Measurements from ENCODE around the gene SDHAF3. TPM values are rescaled to one million over a fixed set of nuclear protein-coding genes. Genes with fewer than 3 reads are reported as not detected.

Gene SDHAF3
- total and polyA plus RNA-seq, 10 of the 15 experiments (the other 5 are each of a cell fraction or from before 2014, with no cell fraction given), result 24.3 to 124 (median 63.5) TPM

- TF ChIP-seq NKRF (conservative IDR thresholded peaks at IDR 0.05) (no peak), ZNF592 (IDR thresholded peaks at IDR 0.05) (no peak), TCF12 (IDR thresholded peaks at IDR 0.05; ENCODE audit: low read depth, low read length) (0 out of 2 replicates have a peak, but pooled peaks have one; percentile 37), JUNB (IDR thresholded peaks at IDR 0.05) (no peak), IKZF1 (conservative IDR thresholded peaks at IDR 0.05) (no peak), ZSCAN29 (IDR thresholded peaks at IDR 0.05) (no peak), TCF7 (IDR thresholded peaks at IDR 0.05; ENCODE audit: borderline replicate concordance) (peak; percentile 95), RAD21 (IDR thresholded peaks at IDR 0.05; ENCODE audit: insufficient read depth, low read depth, low read length) (peak; percentile 84), CBFB (IDR thresholded peaks at IDR 0.05; ENCODE audit: low read depth) (peak; percentile 47; the same call in 1 of the 2 replicates), NFIC (IDR thresholded peaks at IDR 0.05; ENCODE audit: low read depth, low read length) (no peak), SMAD5 (IDR thresholded peaks at IDR 0.05; ENCODE audit: low read depth) (no peak), SMC3 (IDR thresholded peaks at IDR 0.05; ENCODE audit: borderline replicate concordance, low read length) (peak; percentile 81), BCL11A (IDR thresholded peaks at IDR 0.05; ENCODE audit: low read depth, low read length) (no peak), RUNX3 (IDR thresholded peaks at IDR 0.05; ENCODE audit: low read length) (peak; percentile 79), SIN3A (IDR thresholded peaks at IDR 0.05; ENCODE audit: low read depth, low read length) (no peak), NBN (IDR thresholded peaks at IDR 0.05) (no peak), POU2F2 (IDR thresholded peaks at IDR 0.05; ENCODE audit: borderline replicate concordance, low read depth, low read length) (no peak), DPF2 (IDR thresholded peaks at IDR 0.05) (no peak), YY1 (IDR thresholded peaks at IDR 0.05; ENCODE audit: low read depth, low read length) (peak; percentile 50)
Observed at GRCh38 chr7:97104719-97105238, 12.7 kb upstream of the SDHAF3 start (continued).

Data from GM12878 (cell line).